VCaP (cell line): ENCODE measurements around the gene CSTF3.
"Not testable (repeated sequence)": the region's sequence is repeated elsewhere in the genome, so short reads cannot be mapped to it uniquely, and the experiment has no call there.

Source experiments
- H3K27ac ChIP-seq: fragments of 450-650 bp; 2 replicates; pipeline ENCODE4 v1.5.1; 2017
- CTCF ChIP-seq: fragments of 450-650 bp; conservative IDR thresholded peaks from 2 replicates; pipeline ENCODE4 v1.5.1; 2017; ENCODE audit warnings: mild to moderate bottlenecking, moderate library complexity

Gene CSTF3

GRCh38 chr11:33133761-33134160 lies 27.5 kb downstream of the CSTF3 start:
- TF ChIP-seq CTCF, result no peak
- H3K27ac ChIP-seq, result no peak overlapping the region

- TF ChIP-seq CTCF, result no peak
- H3K27ac ChIP-seq, result no peak overlapping the region
These were observed 28.8 kb downstream of the CSTF3 start for GRCh38 chr11:33132510-33132909.

GRCh38 chr11:33128739-33129138 lies 32.5 kb downstream of the CSTF3 start:
- peak overlapping the region; percentile 48 for H3K27ac ChIP-seq
- no peak for TF ChIP-seq CTCF

- TF ChIP-seq CTCF, result no peak
These were observed 35.7 kb downstream of the CSTF3 start for GRCh38 chr11:33125611-33126010.

GRCh38 chr11:33125025-33125424 lies 36.3 kb downstream of the CSTF3 start:
- no peak for TF ChIP-seq CTCF
- H3K27ac ChIP-seq, result no peak overlapping the region

More at GRCh38 chr11:33125611-33126010, 35.7 kb downstream of the CSTF3 start:
- no peak overlapping the region for H3K27ac ChIP-seq

GRCh38 chr11:33122696-33123095 lies 38.6 kb downstream of the CSTF3 start:
- H3K27ac ChIP-seq, result not testable (repeated sequence)

- no peak for TF ChIP-seq CTCF
- H3K27ac ChIP-seq, result no peak overlapping the region
These were observed 44.7 kb downstream of the CSTF3 start for GRCh38 chr11:33116535-33116934.

- H3K27ac ChIP-seq, result no peak overlapping the region
- no peak for TF ChIP-seq CTCF
These were observed 51.2 kb downstream of the CSTF3 start for GRCh38 chr11:33110083-33110482.
